ENCODE results near the gene MAML2.

The MAML2 gene

GRCh38 chr11:96036863-96037262 is 306.1 kb downstream of the MAML2 start:
- no peak for DNase-seq (ENCODE audit: low read depth)

- DNase-seq (ENCODE audit: low read depth): no peak
Observed at GRCh38 chr11:96035740-96036078, 307.3 kb downstream of the MAML2 start.

- DNase-seq (ENCODE audit: low read depth): no peak
Observed at GRCh38 chr11:96035031-96035739, 307.8 kb downstream of the MAML2 start.

- no peak for DNase-seq (ENCODE audit: low read depth)
Observed at GRCh38 chr11:96033599-96033998, 309.4 kb downstream of the MAML2 start.

- no peak for DNase-seq (ENCODE audit: low read depth)
Observed at GRCh38 chr11:96033095-96033494, 309.9 kb downstream of the MAML2 start.

- DNase-seq (ENCODE audit: low read depth): no peak
Observed at GRCh38 chr11:96028746-96029145, 314.2 kb downstream of the MAML2 start.

DNA sequence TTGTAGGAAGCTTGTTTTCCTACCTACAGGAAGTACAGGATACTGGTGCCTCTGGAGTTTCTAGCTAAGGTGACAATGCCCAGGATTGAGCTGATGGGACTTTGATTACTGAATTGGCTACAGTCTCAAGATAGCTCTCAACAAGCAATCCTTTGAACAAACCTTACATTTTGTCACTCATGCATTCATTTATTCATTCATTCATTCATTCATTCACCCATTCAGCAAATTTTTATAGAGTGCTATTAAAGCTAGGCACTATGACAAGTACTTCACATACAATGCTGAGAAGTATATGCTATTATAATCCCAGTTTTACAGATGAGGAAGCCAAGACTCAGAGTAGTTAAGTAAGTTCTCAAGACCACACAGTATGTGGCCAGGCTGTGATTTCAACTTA is 316.0 kb downstream of the MAML2 start:
- DNase-seq (ENCODE audit: low read depth): no peak

- DNase-seq (ENCODE audit: low read depth): no peak
Observed at GRCh38 chr11:96026310-96026709, 316.7 kb downstream of the MAML2 start.

DNA sequence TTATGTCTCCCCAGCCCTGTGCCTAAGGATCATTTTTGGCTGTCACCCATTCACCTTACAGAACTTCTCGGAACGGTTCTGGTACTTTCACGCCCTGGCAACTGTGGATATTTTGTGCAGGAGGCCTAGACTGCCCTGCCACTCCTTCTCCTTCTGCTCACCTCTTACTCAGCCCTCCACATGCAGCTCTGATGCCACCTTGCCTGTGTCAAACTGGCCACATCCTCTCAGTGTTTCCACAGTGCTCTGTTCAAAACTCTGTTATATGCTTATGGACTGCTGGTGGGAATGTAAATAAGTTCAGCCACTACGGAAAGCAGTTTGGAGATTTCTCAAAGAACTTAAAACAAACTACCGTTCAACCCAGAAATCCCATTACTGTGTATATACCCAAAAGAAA is 318.3 kb downstream of the MAML2 start:
- no peak for DNase-seq (ENCODE audit: low read depth)

GRCh38 chr11:96023275-96023674 is 319.7 kb downstream of the MAML2 start:
- DNase-seq (ENCODE audit: low read depth): no peak

DNA sequence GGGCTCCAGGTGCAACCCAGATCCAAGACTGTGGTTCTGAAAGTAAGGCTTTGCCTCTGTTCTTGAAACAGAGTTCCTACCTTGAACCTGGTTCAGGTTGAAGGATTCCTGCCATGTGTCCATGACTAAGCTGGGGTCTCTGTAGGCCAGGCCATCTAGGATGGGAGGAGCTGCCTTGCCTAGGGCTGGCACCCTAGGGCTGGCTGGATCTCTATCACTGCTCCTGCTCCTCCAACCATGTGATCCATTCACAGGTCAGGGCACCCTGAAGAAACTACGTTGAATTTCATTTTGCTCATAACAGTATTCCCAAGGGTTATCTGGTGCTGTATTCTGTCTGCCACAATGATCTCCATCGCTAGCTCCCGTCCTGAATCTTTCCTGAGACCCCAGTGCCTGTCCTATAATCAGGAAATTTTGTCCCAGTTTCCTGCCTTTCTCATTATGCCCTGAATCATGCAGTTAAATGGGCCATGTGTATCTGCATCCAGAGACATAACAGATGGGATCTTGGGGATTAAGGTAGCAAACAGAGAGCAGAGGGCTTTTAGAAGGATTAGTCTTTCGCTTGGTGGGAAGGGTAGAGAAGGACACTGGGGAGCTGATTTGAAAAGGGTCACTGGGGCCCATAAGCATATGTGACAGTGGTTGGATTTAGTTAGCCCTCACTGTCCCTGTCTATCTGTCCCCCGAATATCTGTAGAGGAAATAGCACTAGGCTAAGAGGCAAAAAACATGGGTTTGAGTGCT is 320.9 kb downstream of the MAML2 start:
- no peak for DNase-seq (ENCODE audit: low read depth)

DNA sequence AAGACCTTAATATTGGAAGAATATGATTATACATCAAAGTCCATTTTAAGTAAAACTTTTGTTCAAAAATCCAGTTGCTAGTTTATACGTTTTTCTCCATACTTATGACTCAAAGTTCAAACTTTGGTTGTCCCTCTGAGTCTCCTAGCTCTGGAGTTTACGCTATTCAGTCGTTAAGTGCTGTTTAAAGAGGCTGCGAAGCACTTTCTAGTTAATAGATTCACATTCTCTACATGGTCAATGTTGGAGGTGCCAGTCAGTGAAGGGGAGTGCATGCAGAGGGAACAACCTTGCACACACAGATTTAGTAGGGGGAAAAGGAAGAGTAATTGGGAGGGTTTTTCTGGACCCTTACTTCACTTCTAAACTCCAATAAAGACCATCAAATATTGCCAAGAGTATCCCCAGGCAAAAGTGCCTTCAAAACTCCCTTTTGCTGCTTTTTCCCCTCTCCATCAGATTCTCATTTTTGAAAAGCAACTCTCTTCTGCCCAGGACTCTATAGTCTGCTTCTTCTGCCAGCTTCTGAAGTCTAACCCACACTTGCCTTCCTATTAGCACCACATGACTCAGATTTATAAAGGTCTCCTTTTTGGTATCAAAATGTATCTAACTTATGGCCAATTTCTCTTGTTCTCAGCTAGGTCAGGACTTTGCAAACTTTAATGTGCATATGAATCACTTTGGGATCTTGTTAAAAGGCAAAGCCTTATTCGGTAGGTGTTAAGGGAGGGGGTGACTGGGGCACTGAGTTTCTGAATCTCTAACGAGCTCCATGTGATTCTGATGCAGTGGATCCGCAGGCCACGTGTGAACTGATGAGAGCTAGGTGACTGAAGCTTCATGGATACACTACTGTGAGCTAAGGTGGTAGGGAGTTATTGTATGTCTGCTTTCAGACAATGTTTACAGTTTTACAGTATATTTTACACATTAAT is 322.9 kb downstream of the MAML2 start:
- no peak for DNase-seq (ENCODE audit: low read depth)

DNA sequence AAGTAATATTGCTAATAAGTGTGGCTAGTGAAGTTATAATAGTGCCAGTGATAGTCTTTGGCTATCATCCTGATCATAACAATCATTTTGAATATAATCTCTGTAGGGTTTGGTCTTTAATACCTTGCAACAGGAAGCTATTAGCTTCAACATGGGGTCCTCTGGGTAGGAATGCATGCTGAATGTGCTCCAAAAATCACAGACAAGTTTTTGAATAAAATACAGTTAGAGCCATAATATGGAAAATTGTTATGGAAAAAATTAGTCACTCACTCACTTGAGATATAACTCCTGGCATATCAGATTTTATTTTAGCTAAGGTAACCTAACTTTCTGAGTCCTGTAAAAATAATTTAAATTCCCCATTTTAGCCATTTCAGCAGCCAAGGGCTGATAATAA is 323.7 kb downstream of the MAML2 start:
- DNase-seq (ENCODE audit: low read depth): no peak

- no peak for DNase-seq (ENCODE audit: low read depth)
Observed at GRCh38 chr11:96017856-96018255, 325.1 kb downstream of the MAML2 start.

- no peak for DNase-seq (ENCODE audit: low read depth)
Observed at GRCh38 chr11:96016978-96017502, 326.0 kb downstream of the MAML2 start.

- DNase-seq (ENCODE audit: low read depth): no peak
Observed at GRCh38 chr11:96015906-96016565, 327.0 kb downstream of the MAML2 start.

GRCh38 chr11:96014217-96014616 is 328.8 kb downstream of the MAML2 start:
- peak; percentile 19 for DNase-seq (ENCODE audit: low read depth)

DNA sequence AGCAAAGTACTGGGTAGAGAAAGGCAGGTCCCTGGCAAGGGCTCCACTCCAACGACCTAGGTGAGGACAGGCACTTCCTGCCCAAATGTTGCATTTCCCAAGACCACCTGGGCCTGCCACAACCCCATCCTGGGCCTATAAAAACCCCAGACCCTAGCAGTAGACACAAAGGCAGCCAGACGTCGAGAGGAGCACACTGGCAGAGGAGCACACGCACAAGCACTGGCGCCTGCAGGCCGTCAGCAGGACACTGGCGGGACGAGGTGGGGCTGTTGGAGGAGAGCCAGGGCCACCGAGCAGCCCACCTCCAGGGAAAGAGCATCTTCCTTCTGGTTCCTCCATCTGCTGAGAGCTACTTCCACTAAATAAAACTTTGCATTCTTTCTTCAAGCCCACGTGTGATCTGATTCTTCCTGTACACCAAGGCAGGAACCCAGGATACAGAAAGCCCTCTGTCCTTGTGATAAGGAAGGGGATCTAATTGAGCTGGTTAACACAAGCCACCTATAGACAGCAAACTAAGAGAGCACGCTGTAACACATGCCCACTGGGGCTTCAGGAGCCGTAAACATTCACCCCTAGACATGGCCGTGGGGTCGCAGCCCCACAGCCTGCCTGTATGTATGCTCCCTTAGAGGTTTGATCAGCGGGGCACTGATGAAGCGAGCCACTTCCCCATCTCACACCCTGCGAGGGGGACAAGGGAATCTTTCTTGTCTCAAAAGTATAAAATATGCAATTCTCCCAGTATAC is 329.4 kb downstream of the MAML2 start:
- no peak for DNase-seq (ENCODE audit: low read depth)

DNA sequence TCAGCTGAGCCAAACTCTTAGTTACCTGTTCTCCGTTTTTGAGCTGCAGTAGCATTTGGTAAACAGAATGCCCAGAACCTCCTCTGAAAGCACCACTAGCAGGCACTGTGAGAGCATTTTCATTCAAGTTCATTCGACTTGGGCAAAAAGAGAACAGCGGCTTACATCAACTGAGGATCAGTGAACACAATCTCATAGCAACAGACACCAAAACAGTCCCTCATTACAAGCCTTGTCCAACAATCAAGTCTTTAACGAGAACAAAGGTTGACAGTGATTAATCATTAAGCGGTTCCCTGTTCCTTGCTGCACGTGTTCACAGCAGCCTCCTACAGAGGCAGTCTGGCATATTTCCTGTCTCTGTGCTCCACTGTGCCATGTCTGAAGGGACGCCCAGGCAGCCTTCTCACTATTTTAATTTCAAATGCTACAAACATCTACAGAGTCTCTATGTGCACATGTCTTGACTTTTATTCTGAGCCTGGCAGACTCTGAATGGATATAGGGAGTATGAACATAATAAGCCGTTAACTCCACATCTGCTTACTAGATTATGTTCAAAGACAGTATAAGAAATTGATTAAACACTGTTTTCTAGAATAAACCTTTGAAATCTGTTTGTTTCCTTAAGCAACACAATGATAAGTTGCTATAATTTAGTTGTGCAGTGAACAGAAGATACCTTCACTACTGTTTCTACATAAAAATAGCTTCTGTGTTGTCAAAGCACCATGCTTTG is 330.7 kb downstream of the MAML2 start:
- no peak for DNase-seq (ENCODE audit: low read depth)

DNA sequence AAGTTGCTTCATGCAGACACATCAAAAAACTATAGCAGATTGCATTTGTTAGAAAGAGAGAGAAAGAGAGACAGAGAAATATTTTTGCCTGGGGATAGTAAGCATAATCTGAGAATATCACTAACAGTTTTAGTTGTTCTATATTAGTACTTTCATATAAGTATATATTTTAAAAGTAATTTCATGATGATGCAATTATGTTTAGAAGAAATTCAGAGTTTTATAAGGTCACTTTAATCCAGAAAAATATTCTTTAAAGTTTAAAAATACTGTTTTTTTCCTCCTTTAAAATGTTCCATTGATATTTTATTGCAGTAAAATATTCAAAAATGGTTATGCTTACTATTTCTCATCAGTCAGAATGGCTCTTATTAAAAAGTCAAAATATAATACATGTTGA is 332.3 kb downstream of the MAML2 start:
- no peak for DNase-seq (ENCODE audit: low read depth)

Data from HS-5 (cell line).